Aortic smooth muscle cell (primary cell): ENCODE data around the gene VTA1. TPM values are rescaled to one million over a fixed set of nuclear protein-coding genes. Genes with fewer than 3 reads are reported as not detected.

Experiments used
- total RNA-seq: library from RNA; depleted of rRNA; stranded (reverse); fragments of >200 nt; gene quantifications from 2 replicates; pipeline ENCODE4 v1.2.3, GENCODE V29; 2014

Gene VTA1, protein sequence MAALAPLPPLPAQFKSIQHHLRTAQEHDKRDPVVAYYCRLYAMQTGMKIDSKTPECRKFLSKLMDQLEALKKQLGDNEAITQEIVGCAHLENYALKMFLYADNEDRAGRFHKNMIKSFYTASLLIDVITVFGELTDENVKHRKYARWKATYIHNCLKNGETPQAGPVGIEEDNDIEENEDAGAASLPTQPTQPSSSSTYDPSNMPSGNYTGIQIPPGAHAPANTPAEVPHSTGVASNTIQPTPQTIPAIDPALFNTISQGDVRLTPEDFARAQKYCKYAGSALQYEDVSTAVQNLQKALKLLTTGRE
- 35.5 and 40.4 TPM in 2 replicates for total RNA-seq

DNA sequence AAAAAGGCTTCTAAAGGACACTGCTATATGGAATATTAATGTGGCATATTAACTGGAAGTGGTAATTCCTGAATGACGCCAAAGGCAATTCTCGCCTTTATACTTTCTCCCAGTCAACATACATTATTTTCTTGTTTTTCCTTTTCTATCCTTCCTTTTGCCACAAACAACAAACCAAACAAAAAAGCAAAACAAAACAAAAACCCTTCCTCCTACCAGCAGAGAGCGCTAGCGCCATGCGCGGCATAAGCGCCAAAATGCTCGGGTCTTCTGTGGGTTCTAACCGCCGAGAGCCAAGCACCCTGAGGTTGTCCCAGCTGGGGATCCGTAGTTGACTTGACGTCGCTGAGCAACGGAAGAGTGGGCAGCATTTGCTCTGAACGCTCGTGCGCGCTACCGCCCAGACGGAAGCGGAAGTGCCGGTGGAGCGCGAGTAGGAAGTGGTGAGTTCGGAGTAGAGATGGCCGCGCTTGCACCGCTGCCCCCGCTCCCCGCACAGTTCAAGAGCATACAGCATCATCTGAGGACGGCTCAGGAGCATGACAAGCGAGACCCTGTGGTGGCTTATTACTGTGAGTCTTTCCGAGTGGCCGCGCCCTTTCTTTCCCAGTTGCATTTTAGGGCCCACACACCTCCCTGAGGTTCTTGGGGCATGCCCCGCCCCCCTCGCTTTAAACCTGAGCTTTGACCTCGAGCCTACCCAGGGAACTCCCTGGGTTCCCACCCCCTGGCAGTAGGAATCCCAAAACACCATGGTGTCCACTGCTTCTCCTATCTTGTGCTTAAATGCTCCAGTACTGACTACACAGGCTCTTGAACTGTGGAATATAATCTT is at the start of gene VTA1, which contains the start of gene NMBR:
VTA1 (plus strand) TSS at position 436 of the 835 bp plus-strand sequence; CDS start at position 461, 25 bp downstream.
NMBR (minus strand) TSS at position 295 of the 835 bp plus-strand sequence. CDS start 58,464 bp downstream, outside the sequence.

DNA sequence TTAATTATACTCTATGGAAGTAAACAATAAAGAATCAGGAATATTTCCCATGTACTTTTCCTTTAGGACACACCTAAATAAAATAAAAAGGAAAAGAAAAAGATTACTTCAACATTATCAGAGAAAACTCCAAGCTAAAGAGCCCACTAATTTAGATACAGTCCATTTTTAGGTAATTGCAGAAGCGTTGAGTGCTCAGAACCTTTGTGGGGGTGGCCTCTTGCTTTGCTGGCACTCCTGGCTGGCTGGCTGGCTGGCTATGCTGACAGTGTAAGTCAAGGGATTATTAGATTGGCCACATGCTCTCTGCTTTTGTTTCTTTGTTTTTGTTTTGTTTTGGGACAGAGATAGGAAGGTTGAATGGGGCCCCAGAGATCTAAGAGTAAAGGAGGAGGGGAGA is 14.4 kb upstream of the VTA1 start, which contains the start of gene GJE1:
GJE1 (plus strand) TSS at position 301 of the 400 bp plus-strand sequence. CDS start 234 bp downstream, outside the sequence.

Other genes with a start within 250 kb of the VTA1 start
- gene GJE1, start 14.3 kb upstream of the VTA1 start, total RNA-seq, result not detected in 2 replicates
- gene NMBR, start 141 bp upstream of the VTA1 start, total RNA-seq, result 0.12 TPM in 1 of 2 replicates, not detected in the other
- under 0.01 and 0.12 TPM in 2 replicates for gene ADGRG6, start 154.7 kb downstream of the VTA1 start, total RNA-seq